ENCODE results near the gene POLDIP3.
"Not testable (repeated sequence)": the region's sequence is repeated elsewhere in the genome, so short reads cannot be mapped to it uniquely, and the experiment has no call there.

Gene POLDIP3

DNA sequence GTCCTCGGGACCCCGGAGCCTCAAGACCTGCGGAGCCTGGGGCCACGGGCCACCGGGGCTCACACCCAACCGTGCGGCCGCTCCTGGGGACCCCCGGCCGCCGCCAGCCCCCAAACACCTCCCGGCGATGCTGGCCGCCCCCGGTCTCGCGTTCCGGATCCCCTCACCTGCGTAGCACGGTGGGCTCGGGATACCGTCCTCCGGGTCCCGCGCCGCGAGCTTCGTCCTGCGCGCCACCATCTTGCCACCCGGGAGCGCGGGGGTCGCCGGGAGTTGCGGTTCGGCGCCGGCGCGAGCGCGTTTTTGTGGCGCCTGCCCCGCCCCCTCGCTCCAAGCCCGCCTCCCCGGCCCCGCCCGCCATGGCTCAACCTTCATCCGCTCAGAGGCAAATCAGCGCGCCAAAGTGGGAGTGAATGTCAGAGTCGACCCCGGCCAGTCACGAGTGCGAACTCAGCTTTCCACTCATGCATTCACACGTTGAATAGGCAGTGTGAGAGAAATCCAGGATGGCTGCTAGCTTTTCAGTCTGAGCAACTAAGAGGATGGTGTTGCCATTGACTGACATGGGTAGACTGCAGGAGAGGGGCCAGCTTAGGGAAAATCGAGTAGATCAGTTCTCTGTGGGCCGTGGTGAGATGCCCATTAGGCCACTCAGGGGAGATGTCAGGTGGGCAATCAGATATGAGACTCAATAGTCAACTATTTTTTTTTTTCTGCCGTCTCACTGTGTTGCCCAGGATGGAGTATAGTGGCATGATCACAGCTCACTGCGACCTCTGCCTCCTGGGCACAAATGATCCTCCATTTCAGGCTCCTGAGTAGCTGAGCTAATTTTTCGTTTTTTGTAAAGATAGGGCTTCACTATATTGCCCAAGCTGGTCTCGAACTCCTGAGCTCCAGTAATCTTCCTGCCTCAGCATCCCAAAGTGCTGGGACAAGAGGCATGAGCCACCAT, 32.6 kb downstream of the POLDIP3 start:
- H3K4me3 ChIP-seq (ENCODE audit: control insufficient read depth, low read depth, low read length): peak overlapping the region; percentile 57
- DNase-seq (ENCODE audit: low read depth): no peak
- TF ChIP-seq, protein P1, sequence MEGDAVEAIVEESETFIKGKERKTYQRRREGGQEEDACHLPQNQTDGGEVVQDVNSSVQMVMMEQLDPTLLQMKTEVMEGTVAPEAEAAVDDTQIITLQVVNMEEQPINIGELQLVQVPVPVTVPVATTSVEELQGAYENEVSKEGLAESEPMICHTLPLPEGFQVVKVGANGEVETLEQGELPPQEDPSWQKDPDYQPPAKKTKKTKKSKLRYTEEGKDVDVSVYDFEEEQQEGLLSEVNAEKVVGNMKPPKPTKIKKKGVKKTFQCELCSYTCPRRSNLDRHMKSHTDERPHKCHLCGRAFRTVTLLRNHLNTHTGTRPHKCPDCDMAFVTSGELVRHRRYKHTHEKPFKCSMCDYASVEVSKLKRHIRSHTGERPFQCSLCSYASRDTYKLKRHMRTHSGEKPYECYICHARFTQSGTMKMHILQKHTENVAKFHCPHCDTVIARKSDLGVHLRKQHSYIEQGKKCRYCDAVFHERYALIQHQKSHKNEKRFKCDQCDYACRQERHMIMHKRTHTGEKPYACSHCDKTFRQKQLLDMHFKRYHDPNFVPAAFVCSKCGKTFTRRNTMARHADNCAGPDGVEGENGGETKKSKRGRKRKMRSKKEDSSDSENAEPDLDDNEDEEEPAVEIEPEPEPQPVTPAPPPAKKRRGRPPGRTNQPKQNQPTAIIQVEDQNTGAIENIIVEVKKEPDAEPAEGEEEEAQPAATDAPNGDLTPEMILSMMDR (IDR thresholded peaks at IDR 0.05; ENCODE audit: control insufficient read depth, insufficient read depth, low read depth, low read length, missing control alignments): no peak

DNA sequence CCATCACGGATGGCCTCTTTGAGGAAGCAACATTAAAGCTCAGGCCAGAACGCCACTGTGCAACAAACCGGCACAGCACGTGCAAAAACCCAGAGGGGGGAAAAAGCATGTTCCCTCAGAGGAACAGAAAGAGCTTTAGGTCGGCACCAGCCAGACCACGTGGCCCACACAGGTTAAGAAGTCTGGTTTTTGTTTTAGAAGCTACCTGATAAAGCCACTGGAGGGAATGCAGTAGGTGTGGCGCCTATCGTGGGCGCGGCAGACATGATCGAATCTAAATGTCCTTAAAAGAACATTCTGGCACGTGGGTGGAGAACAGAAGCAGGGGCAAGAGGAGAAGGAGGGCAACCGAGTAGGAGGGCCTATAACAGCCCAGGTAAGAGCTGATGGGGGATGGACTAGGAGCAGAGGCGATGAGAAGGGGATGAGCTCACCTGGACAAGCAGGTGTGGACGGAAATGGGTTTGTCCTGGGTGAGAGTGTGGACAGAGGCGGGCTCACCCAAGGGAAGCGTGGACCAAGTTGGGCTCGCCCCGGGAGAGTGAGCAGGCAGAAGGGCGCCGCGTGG, 33.4 kb downstream of the POLDIP3 start:
- H3K4me3 ChIP-seq (ENCODE audit: control insufficient read depth, low read depth, low read length): peak overlapping the region; percentile 57
- not testable (repeated sequence) for DNase-seq (ENCODE audit: low read depth)

DNA sequence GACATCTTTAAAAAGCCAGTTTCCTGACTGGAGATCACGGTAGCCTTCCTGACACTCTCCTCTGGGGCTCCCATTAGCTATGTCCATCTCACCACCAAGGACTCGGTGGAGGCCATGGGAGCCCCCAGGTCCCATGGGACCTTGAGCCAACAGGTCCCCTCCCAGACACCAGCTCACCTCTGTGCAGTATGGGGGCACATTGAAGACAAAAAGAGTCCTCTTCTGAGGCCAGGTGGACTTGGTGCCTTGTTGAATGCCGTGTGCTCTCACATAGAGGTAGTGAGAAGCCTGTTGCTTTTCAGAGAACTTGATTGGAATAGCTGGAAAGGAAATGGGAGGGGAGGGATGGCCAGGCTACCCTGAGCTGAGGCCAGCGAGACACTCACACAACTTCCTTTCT, 34.6 kb downstream of the POLDIP3 start:
- not testable (repeated sequence) for H3K4me3 ChIP-seq (ENCODE audit: control insufficient read depth, low read depth, low read length); DNase-seq (ENCODE audit: low read depth)

DNA sequence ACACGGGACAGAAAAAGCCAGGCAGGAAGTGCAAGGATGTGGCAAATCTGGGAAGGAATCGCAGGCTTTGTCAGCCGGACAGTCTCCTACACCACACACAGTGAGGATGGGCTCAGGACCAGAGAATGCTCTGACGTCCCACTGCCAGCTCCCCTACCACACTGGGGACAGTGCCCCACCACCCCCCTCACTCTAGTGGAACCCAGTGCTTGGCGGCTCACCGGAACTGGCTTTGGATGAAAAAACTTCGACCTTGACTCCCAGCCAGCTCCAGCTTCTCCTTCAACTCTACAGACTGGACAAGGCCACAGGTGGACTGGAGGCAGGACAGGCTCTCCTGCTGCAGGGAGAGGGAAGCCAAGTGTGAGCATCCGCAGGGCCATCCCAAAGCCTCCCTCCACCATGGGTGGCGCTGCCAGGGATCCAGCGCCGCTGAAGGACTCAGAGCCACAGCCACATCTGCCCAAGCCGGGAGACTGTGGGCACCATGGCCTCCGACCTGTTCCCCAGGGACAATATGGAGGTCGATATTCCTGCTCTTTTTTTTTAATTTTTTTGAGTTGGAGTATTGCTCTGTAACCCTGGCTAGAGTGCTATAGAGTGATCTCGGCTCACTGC, 37.0 kb downstream of the POLDIP3 start:
- TF ChIP-seq, protein P1 (IDR thresholded peaks at IDR 0.05; ENCODE audit: control insufficient read depth, insufficient read depth, low read depth, low read length, missing control alignments): no peak
- H3K4me3 ChIP-seq (ENCODE audit: control insufficient read depth, low read depth, low read length): no peak overlapping the region
- no peak for DNase-seq (ENCODE audit: low read depth)

DNA sequence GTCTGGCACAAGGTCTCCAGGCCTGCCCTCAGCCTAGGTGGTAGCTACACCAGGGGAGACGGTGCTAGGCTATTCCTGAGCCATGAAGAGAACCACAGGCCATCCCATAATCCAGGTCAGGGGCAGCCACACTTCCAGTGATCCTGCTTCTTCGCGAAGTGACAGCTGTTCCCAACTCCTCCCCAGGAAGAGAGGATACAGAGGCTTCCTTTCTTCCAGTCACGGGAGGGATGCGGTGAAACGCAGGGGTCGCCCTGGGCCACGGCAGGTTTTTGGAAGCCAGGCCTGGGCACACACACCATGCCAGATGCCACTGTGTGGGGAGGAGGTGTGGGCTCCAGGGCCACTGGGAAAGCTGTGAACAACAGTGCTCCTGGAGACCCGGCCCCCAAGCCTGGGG, 37.5 kb downstream of the POLDIP3 start:
- H3K4me3 ChIP-seq (ENCODE audit: control insufficient read depth, low read depth, low read length); DNase-seq (ENCODE audit: low read depth): not testable (repeated sequence)

DNA sequence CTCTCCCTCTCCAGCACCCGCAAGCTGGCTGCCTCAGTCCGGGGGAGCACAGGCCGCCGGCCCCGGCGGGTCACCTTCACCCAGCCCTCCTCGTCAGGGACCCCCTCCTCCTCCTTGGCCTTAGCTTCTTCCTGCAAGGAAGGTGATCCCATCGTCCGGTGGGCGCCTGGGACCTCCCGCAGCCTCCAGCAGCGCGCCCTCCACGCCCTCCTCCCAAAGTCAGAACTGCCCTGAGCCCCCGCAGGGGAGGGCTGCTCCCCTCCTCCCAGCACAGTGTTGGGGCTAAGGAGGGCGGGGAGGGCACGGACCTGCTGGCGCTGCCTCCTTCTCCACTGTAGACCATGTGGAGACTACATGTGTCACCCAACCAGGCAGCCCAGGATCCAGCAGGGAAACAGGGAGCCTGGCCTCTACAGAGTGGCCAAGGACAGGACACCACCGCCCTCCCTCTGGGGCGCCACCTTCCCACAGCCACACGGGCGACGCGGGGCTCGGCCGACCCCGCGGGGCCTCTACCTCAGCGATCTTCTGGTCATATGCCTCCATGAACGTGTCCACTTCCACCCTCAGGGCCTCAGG, 38.6 kb downstream of the POLDIP3 start:
- DNase-seq (ENCODE audit: low read depth); H3K4me3 ChIP-seq (ENCODE audit: control insufficient read depth, low read depth, low read length): not testable (repeated sequence)

DNA sequence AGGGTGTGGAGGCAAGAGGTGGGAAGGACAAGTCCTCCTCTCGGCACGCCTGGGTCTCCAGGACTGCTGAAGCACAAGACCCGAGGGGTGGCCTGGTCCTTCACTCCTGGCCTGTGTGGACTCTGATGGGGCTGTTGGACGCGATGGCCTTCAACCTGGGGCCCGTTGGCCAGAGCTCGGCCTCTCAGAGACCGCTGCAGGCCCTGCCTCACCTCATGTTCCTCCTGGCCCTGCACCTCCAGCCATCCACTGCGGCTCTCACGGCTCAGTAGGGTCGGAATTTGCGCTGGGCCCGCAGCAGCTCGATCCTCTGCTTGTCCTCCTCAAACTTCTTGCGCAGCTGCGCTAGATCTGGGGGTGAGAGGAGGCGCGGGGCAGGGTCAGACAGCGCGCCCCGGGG, 40.2 kb downstream of the POLDIP3 start:
- H3K4me3 ChIP-seq (ENCODE audit: control insufficient read depth, low read depth, low read length); DNase-seq (ENCODE audit: low read depth): not testable (repeated sequence)

DNA sequence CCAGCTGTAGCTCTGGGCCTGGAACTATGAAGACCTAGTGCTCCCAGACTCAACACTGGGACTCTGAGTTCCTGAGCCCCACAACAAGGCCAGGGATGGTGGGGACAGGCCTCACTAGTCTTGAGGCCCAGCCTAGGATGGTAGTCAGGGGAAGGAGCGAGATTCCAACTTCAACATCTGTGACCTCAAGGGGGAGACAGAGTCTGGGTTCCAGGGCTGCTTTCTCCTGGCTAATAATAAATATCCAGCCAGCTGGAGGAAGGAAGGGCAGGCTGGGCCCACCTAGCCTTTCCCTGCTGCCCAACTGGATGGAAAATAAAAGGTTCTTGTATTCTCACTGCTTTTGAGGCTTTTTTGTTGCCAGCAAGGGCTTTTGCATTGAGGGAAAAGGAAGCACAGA, 40.6 kb downstream of the POLDIP3 start:
- not testable (repeated sequence) for H3K4me3 ChIP-seq (ENCODE audit: control insufficient read depth, low read depth, low read length); DNase-seq (ENCODE audit: low read depth)

DNA sequence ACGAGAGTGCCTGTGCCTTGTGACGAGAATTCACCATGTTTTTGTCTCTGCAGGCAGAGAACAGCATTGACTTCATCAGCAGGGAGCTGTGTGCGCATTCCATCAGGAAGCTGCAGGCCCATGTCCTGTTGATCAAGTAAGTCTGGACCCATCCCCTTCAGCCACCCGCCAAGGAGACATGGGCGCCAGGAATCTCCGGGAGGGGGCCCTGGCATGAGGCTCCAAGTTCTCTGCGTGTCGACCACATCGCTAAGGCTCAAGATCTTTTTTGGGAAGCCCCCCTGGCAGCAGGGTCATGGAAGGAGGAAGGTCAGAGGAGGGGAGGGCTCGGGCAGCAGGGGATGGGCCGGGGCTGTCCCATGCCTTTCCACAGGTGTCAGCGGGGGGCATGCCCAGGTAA, 43.6 kb downstream of the POLDIP3 start:
- H3K4me3 ChIP-seq (ENCODE audit: control insufficient read depth, low read depth, low read length); DNase-seq (ENCODE audit: low read depth): not testable (repeated sequence)

DNA sequence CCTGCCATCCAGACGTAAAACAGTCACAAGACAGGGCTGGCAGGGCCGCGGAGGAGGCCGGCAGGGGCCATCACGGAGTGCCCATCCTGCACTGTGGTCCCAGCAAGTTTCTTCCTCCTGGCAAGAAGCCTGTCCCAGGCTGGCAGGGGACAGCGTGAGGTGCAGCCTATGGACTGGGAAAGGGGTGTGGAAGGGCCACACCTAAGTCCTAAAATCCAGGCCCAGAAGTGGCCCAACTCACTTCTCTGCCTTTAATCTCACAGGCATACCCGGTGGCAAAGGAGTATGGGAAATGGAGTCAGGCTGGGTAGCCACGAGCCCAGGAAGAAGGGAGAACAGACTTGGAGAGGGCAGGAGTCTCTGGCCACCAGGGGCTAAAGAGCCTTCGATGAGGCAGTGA, 44.1 kb downstream of the POLDIP3 start:
- DNase-seq (ENCODE audit: low read depth); H3K4me3 ChIP-seq (ENCODE audit: control insufficient read depth, low read depth, low read length): not testable (repeated sequence)

DNA sequence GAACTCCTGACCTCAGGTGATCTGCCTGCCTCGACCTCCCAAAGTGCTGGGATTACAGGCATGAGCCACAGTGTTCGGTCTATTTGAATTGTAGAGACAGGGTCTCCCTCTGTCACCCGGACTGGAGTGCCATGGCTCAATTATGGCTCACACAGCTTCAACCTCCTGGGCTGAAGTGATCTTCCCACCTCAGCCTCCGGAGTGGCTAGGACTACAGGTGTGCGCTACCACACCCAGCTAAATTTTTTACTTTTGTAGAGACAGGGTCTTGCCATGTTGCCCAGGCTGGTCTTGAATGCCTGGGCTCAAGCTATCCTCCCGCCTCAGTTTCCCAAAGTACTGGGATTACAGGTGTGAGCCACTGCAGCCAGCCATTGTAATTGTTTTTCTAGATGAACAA, 46.7 kb downstream of the POLDIP3 start:
- not testable (repeated sequence) for DNase-seq (ENCODE audit: low read depth)

More for the DNA sequence above, 46.7 kb downstream of the POLDIP3 start:
- not testable (repeated sequence) for H3K4me3 ChIP-seq (ENCODE audit: control insufficient read depth, low read depth, low read length)

All from AG09309 (cell line).